ENCODE measurements around the gene MYH11. TPM values are rescaled to one million over a fixed set of nuclear protein-coding genes. Genes with fewer than 3 reads are reported as not detected.

The MYH11 gene
- total RNA-seq, 6 experiments from 2014 or later, result 1.5 to 3.9 (median 2.7) TPM

DNA sequence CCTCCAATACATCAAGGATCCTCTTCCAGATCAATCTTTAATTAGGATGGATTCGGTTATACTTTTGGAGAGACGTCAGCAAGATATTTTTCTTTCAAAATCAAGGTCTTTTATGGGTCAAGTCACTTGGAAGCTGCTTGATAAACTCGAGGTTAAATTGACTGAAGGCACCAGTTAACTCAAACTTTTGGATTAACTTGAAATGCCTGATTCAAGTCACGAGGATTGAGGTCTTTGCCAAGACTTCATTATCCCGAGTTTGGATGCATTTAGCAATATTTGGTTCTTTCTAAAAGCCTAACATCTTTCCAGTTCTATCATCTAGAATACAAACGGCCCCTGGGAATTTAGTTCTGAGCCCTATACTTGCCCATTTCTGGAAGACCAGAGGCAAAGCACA lies 82.9 kb downstream of the MYH11 start:
- no peak for DNase-seq
- H3K4me3 ChIP-seq, result no peak overlapping the region
- no peaks in the 10 kb centered on the region for H3K9me3 ChIP-seq
- TF ChIP-seq POLR2A (IDR thresholded peaks at IDR 0.05), result no peak
- TF ChIP-seq, protein P1, sequence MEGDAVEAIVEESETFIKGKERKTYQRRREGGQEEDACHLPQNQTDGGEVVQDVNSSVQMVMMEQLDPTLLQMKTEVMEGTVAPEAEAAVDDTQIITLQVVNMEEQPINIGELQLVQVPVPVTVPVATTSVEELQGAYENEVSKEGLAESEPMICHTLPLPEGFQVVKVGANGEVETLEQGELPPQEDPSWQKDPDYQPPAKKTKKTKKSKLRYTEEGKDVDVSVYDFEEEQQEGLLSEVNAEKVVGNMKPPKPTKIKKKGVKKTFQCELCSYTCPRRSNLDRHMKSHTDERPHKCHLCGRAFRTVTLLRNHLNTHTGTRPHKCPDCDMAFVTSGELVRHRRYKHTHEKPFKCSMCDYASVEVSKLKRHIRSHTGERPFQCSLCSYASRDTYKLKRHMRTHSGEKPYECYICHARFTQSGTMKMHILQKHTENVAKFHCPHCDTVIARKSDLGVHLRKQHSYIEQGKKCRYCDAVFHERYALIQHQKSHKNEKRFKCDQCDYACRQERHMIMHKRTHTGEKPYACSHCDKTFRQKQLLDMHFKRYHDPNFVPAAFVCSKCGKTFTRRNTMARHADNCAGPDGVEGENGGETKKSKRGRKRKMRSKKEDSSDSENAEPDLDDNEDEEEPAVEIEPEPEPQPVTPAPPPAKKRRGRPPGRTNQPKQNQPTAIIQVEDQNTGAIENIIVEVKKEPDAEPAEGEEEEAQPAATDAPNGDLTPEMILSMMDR (IDR thresholded peaks at IDR 0.05), result no peak
- no peak for ATAC-seq
- intact Hi-C loops (cut with DNase I), result loop anchor here in 1 of 2 donors (10.0 kb wide), 1 partner anchor 351 kb away; no protein-coding TSS in a partner anchor
- 36% methylated on average over 5 of the region's 6 CpGs for WGBS (ENCODE audit: insufficient coverage, low coverage, low lambda C conversion rate, missing lambda C conversion rate)
- H3K36me3 ChIP-seq, result no peaks in the 10 kb centered on the region
- no peak overlapping the region for H3K27ac ChIP-seq
- H3K4me1 ChIP-seq, result no peaks in the 10 kb centered on the region
- H3K27me3 ChIP-seq, result no peaks in the 10 kb centered on the region

DNA sequence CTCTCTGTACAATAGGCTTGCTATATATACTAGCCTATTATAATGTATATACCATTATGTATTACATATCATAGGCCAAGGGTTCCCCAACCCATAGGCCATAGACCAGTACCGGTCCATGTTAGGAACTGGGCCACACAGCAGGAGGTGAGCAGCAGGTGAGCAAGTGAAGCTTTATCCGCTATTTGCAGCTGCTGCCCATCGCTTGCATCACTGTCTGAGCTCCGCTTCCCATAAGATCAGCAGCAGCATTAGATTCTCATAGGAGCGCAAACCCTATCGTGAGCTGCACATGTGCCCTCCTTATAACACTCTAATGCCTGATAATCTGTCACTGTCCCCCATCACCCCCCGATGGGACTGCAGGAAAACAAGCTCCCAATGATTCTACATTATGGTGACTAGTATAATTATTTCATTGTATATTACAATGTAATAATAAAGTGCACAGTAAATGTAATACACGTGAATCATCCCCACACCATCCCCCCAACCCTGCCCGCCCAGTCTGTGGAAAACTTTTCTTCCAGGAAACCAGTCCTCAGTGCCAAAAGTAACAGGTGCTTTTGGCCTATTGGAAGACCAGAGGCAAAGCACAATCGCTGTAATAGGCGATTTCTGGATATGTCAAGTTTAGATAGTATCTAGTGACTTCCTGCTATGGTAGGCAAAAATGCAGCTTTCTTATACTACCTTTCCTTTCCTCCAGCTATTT lies 84.1 kb downstream of the MYH11 start:
- intact Hi-C loops (cut with DNase I), result loop anchor here in 1 of 2 donors (10.0 kb wide), 1 partner anchor 352 kb away; no protein-coding TSS in a partner anchor
- H3K4me1 ChIP-seq, result no peaks in the 10 kb centered on the region
- 80% methylated on average over 9 of the region's 11 CpGs for WGBS (ENCODE audit: insufficient coverage, low coverage, low lambda C conversion rate, missing lambda C conversion rate)
- H3K27me3 ChIP-seq, result no peaks in the 10 kb centered on the region
- H3K4me3 ChIP-seq, result no peak overlapping the region
- no peaks in the 10 kb centered on the region for H3K9me3 ChIP-seq
- no peaks in the 10 kb centered on the region for H3K36me3 ChIP-seq
- TF ChIP-seq, protein P1 (IDR thresholded peaks at IDR 0.05), result no peak
- H3K27ac ChIP-seq, result no peak overlapping the region
- DNase-seq, result no peak
- ATAC-seq, result no peak

DNA sequence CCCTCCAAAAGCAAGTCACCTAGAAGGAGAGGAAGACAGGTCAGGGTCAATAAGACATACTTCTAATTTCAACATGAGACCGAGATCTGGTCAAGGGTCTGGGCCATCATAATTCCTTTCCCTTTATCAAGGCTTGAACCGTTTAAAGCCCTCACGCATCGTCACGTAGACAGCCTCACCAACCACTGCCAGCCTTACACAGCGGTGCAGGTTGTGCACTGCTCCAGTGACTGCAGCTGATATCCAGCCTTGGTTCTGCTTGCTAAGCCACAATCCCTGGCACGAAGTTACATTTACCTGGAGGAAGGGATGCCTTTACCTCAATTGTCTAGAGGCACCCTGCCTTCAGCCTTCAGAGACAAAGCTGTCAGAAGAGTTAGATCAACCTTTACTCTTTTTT lies 85.1 kb downstream of the MYH11 start:
- Histone ChIP-seq H3K9me3 (no peaks in the 10 kb centered on the region), H3K27ac (no peak overlapping the region), H3K27me3 (no peaks in the 10 kb centered on the region), H3K36me3 (no peaks in the 10 kb centered on the region), H3K4me3 (no peak overlapping the region), H3K4me1 (no peaks in the 10 kb centered on the region)
- 74% methylated on average over 7 of the region's 7 CpGs for WGBS (ENCODE audit: insufficient coverage, low coverage, low lambda C conversion rate, missing lambda C conversion rate)
- DNase-seq (no peak), ATAC-seq (no peak)
- TF ChIP-seq, protein P1 (IDR thresholded peaks at IDR 0.05), result no peak
- no peak for TF ChIP-seq POLR2A (IDR thresholded peaks at IDR 0.05)
- intact Hi-C loops (cut with DNase I), result loop anchor here in 1 of 2 donors (10.0 kb wide), 1 partner anchor 353 kb away; no protein-coding TSS in a partner anchor

DNA sequence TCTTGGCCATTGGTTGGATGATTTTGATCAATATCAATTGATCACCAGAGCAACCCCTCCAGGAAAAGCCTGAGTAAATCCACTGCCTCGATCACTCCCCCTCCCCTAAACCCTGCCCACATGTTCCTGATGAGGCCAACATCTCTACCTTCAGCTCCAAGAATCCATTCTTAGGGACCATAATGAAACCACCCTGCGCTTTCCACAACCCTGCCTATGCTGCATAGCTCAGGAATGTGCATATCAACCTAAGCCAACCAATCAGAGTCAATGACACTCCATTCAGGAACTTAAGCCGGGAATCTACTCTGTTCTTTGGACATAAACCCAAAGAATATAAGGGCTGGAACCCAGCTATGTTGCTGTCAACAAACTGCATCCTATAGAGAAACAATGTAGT lies 86.3 kb downstream of the MYH11 start:
- H3K27me3 ChIP-seq, result no peaks in the 10 kb centered on the region
- intact Hi-C loops (cut with DNase I), result loop anchor here in 1 of 2 donors (10.0 kb wide), 1 partner anchor 354 kb away; no protein-coding TSS in a partner anchor
- no peak for TF ChIP-seq POLR2A (IDR thresholded peaks at IDR 0.05)
- TF ChIP-seq, protein P1 (IDR thresholded peaks at IDR 0.05), result no peak
- ATAC-seq, result no peak
- DNase-seq, result no peak
- H3K36me3 ChIP-seq, result no peaks in the 10 kb centered on the region
- no peak overlapping the region for H3K4me3 ChIP-seq
- no peaks in the 10 kb centered on the region for H3K4me1 ChIP-seq
- H3K9me3 ChIP-seq, result no peaks in the 10 kb centered on the region
- 48% methylated on average over 3 of the region's 3 CpGs for WGBS (ENCODE audit: insufficient coverage, low coverage, low lambda C conversion rate, missing lambda C conversion rate)
- no peak overlapping the region for H3K27ac ChIP-seq
